Umbilical cord (tissue), 2 donors: ENCODE measurements around the gene GPR22. TPM values are rescaled to one million over a fixed set of nuclear protein-coding genes. Genes with fewer than 3 reads are reported as not detected.
A peak's percentile ranks its signal among the peaks of the same experiment; 100 is the strongest.

Source experiments
- DNase-seq: peaks from one replicate; pipeline ENCODE4 v3.0.0-alpha.2; 2015; ENCODE audit warnings: low spot score
- total RNA-seq: library from RNA; depleted of rRNA; stranded (reverse); fragments of >200 nt; gene quantifications from one replicate; pipeline ENCODE4 v1.2.3, GENCODE V29; 2014; ENCODE audit warnings: low replicate concordance; ENCODE audit not compliant: insufficient read depth

Gene GPR22
- total RNA-seq, 1 donor from 2014 or later: 7.0 TPM

- no peak for DNase-seq
These were observed 9.4 kb downstream of the GPR22 start for GRCh38 chr7:107479303-107479702.

GRCh38 chr7:107480932-107481331 is 11.1 kb downstream of the GPR22 start:
- no peak for DNase-seq

DNA sequence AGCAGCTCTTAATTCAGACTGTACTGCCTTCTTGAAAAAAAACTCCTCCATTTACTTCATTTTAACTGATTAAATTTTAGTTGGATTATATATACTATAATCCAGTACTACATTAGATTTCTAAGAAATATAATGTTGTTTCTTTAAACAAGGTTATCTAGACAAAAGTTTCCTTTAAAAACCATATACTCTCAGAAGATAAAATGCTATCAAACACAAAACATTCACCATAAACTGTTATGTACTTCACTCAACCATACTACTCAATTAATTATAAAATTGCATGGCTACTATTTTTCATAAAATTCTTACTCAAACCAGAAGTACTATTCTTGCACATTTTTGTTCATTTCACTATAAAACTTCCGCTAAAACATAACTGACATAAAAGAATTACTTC is 12.7 kb downstream of the GPR22 start:
- no peak for DNase-seq

- no peak for DNase-seq
These were observed 16.2 kb downstream of the GPR22 start for GRCh38 chr7:107486041-107486440.

DNA sequence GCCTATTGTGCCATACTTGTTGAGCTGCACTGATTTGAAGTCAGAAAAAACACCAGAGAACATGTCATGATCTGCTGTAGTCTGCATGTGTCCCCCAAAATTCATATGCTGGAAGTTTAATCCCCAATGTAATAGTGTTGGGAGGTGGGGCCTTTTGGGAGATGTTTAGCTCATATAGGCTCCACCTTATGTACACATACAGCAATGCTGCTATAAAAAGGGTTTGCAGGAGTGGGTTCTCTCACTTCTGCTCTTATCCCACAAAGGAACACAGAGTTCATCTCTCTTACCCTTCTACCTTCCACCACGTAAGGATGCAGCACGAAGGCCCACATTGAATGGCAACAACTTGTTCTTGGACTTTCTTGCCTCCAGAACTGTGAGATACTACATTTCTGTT is 23.0 kb downstream of the GPR22 start:
- no peak for DNase-seq

GRCh38 chr7:107494315-107494751 is 24.5 kb downstream of the GPR22 start:
- DNase-seq: no peak

DNA sequence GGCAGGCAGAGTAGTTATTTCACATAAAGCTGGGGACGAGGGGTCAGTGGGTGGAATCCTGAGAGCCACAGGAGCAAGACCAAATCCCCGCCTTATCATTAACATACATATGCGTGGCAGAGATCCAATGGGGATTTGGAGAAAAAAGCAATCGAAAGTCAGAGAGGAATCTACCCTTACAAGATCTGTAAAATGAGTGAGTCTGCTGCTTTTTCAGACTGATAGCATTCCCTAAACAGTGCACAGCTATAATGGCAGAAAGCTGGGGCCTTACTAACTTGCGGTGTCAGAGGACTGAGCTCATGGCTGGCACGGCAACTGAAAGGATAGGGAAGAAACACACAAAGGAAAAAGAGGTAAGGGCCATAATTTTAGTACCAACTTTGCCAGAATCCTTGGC is 25.0 kb downstream of the GPR22 start:
- peak; percentile 73 for DNase-seq

DNA sequence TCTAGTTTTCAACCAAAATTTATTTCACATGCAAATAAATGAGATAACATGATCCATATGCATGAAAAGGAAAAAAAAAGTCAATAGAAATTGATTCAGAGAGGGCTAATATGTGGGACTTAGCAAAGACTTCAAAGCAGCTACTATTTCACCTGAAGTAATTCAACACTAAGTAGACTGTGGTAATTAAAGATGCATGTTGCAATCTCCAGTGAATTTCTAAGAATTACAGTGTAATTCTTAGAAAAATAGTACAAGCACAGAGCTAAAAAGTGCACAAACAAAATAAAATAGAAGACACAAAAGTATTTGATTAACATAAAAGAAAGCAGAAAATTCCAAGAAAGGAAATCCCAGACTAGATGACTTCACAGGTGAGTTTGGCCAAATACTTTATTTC is 25.7 kb downstream of the GPR22 start:
- no peak for DNase-seq

DNA sequence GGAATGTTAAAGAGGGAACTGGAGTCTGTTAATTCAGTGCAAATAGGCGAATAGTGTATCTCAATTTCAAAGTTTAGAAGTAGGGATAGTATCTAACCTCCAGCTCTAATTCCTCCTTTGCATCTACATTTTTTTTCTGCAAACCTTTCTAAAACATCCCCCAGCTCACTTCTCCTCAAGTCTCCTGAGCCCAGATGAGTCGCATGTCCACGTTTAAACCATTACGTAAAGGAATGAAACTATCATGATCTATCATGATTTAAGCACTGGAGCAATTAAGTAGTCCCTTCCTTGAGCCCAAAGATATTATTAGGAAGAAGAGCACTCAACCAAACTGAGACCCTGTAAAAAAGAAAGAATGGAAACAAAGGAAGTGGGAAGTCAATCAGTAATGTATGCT is 29.9 kb downstream of the GPR22 start:
- no peak for DNase-seq

DNA sequence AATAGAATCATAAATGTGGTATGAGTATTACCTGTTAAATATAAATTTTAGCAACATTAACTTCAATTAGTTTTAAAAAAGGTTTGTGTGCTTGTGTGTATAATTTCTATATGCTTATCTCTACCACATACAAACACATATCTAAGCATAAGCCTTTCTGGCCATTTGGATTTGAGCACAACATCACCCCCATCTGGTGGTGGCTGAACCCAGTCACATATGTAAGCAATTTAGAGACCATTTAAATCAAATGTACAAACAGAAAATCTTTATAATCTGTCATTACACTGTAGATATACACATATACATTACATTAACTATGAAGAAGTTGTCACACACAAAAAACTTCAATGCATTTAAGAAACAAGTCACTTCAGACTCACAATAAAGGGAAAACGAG is 31.7 kb downstream of the GPR22 start:
- DNase-seq: no peak

DNA sequence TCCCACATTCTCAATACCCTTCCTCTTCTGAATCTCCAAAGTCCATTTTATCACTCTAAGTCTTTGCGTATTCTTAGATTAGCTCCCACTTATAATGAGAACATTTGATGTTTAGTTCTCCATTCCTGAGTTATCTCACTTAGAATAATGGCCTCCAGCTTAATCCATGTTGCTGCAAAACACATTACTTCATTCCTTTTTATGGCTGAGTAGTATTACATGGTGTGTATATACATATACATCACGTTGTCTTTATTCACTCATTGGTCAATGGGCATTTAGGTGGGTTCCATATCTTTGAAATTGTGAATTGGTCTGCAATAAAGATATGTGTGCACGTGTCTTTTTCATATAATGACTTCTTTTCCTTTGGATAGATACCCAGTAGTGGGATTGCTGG is 32.3 kb downstream of the GPR22 start:
- no peak for DNase-seq

DNA sequence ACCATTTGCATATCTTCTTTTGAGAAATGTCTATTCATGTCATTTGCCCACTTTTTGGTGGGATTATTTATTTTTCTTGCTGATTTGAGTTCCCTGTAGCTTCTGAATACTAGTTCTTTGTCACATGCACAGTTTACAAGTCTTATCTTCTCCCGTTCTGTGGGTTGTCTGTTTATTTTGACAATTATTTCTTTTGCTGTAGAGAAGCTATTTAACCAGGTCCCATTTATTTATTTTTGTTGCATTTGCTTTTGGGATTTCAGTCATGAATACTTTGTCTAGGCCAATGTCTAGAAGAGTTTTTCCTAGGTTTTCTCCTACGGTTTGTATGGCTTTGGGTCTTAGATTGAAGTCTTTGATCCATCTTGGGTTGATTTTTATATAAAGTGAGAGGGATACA is 32.9 kb downstream of the GPR22 start:
- no peak for DNase-seq

DNA sequence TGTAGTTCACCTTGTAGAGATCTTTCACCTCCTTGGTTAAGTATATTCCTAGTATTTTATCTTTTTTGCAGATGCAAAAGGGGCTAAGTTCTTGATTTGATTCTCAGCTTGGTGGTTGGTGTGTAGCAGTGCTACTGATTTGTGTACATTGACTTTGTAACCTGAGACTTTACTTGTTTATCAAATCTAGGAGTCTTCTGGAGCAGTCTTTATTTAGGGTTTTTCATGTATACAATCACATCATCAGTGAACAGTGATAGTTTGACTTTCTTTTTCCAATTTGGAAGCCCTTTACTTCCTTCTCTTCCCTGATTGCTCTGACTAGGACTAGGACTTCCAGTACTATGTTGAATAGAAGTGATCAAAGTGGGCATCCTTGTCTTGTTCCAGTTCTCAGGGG is 33.8 kb downstream of the GPR22 start:
- no peak for DNase-seq

GRCh38 chr7:107505362-107505761 is 35.5 kb downstream of the GPR22 start:
- no peak for DNase-seq

- DNase-seq: peak; percentile 17
These were observed 36.3 kb downstream of the GPR22 start for GRCh38 chr7:107505997-107506673.

- DNase-seq: no peak
These were observed 37.0 kb downstream of the GPR22 start for GRCh38 chr7:107506674-107507339.

Other genes starting within 250 kb of the GPR22 start
- gene COG5, start 93.9 kb downstream of the GPR22 start, total RNA-seq: 75.4 TPM
- gene DUS4L, start 93.9 kb downstream of the GPR22 start, total RNA-seq: 30.8 TPM
- gene BCAP29, start 110.2 kb downstream of the GPR22 start, total RNA-seq: 50.6 TPM
- gene SLC26A4, start 190.8 kb downstream of the GPR22 start, total RNA-seq: 0.24 TPM